Neural cell (in vitro differentiated cells): ENCODE data around the gene PHLDA2.

ENCODE experiments used
- EP300 ChIP-seq: fragments of 450-650 bp; conservative IDR thresholded peaks from 2 replicates; pipeline ENCODE4 v1.6.1; 2014; ENCODE audit warnings: antibody characterized with exemption, mild to moderate bottlenecking, moderate library complexity; ENCODE audit not compliant: poor library complexity, severe bottlenecking
- EZH2 ChIP-seq: fragments of 200-600, 300-800 bp; shearing (Covaris generic), sonication (generic); IDR thresholded peaks from 2 replicates; pipeline ENCODE4 v1.6.1; 2014; ENCODE audit warnings: antibody characterized with exemption, low read length, borderline replicate concordance, mild to moderate bottlenecking; ENCODE audit not compliant: insufficient read depth, poor library complexity, severe bottlenecking
- MXI1 ChIP-seq: fragments of 450-650 bp; conservative IDR thresholded peaks from 2 replicates; pipeline ENCODE4 v1.6.1; 2014; ENCODE audit warnings: antibody characterized with exemption, mild to moderate bottlenecking; ENCODE audit not compliant: poor library complexity, severe bottlenecking
- RAD21 ChIP-seq: fragments of 450-650 bp; conservative IDR thresholded peaks from 2 replicates; pipeline ENCODE4 v1.6.1; 2014; ENCODE audit warnings: antibody characterized with exemption, mild to moderate bottlenecking, moderate library complexity
- SMC3 ChIP-seq: fragments of 450-650 bp; conservative IDR thresholded peaks from 2 replicates; pipeline ENCODE4 v1.6.1; 2014; ENCODE audit warnings: antibody characterized with exemption, mild to moderate bottlenecking, moderate library complexity; ENCODE audit not compliant: poor library complexity
- TAF1 ChIP-seq: IDR thresholded peaks from 2 replicates; pipeline ENCODE4 v1.6.1; 2012; ENCODE audit warnings: low read depth
- TF ChIP-seq, protein P1 (sequence below): fragments of 450-650 bp; IDR thresholded peaks from 2 replicates; pipeline ENCODE4 v1.5.1; 2014; ENCODE audit warnings: antibody characterized with exemption, mild to moderate bottlenecking, moderate library complexity; ENCODE audit not compliant: poor library complexity, severe bottlenecking
- TF ChIP-seq, protein P2 (sequence below): IDR thresholded peaks from 2 replicates; pipeline ENCODE4 v1.6.1; 2012; ENCODE audit warnings: borderline replicate concordance

DNA sequence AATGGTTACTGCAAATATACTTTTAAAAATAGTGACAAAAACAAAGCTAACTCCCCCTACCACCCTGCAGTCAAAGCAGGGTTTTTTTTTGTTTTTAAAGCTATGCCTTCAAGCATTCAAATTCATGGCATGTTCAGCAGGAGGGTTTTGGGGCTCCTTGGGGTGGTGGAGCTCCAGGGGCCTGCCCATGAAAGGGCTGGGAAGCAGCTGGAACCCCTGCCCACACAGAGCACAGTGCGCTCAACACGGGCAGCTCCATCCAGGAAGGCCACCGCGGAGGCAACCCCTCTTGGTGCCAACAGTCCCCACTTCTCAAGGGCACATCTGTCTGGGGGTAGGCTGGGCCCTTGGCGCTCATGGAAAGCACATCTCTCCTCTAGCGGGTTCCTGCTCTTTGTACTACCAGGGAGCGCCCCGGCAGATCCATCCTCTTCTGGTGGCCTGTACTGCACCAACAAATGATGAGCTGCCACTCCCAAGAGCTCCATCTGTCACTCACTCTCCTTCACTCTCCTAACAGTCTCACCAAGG is 16.6 kb upstream of the PHLDA2 start:
- TF ChIP-seq, protein P1, sequence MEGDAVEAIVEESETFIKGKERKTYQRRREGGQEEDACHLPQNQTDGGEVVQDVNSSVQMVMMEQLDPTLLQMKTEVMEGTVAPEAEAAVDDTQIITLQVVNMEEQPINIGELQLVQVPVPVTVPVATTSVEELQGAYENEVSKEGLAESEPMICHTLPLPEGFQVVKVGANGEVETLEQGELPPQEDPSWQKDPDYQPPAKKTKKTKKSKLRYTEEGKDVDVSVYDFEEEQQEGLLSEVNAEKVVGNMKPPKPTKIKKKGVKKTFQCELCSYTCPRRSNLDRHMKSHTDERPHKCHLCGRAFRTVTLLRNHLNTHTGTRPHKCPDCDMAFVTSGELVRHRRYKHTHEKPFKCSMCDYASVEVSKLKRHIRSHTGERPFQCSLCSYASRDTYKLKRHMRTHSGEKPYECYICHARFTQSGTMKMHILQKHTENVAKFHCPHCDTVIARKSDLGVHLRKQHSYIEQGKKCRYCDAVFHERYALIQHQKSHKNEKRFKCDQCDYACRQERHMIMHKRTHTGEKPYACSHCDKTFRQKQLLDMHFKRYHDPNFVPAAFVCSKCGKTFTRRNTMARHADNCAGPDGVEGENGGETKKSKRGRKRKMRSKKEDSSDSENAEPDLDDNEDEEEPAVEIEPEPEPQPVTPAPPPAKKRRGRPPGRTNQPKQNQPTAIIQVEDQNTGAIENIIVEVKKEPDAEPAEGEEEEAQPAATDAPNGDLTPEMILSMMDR, result no peak
- TF ChIP-seq MXI1, result no peak
- TF ChIP-seq, protein P2, sequence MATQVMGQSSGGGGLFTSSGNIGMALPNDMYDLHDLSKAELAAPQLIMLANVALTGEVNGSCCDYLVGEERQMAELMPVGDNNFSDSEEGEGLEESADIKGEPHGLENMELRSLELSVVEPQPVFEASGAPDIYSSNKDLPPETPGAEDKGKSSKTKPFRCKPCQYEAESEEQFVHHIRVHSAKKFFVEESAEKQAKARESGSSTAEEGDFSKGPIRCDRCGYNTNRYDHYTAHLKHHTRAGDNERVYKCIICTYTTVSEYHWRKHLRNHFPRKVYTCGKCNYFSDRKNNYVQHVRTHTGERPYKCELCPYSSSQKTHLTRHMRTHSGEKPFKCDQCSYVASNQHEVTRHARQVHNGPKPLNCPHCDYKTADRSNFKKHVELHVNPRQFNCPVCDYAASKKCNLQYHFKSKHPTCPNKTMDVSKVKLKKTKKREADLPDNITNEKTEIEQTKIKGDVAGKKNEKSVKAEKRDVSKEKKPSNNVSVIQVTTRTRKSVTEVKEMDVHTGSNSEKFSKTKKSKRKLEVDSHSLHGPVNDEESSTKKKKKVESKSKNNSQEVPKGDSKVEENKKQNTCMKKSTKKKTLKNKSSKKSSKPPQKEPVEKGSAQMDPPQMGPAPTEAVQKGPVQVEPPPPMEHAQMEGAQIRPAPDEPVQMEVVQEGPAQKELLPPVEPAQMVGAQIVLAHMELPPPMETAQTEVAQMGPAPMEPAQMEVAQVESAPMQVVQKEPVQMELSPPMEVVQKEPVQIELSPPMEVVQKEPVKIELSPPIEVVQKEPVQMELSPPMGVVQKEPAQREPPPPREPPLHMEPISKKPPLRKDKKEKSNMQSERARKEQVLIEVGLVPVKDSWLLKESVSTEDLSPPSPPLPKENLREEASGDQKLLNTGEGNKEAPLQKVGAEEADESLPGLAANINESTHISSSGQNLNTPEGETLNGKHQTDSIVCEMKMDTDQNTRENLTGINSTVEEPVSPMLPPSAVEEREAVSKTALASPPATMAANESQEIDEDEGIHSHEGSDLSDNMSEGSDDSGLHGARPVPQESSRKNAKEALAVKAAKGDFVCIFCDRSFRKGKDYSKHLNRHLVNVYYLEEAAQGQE, result no peak
- TF ChIP-seq EZH2, result no peak
- TF ChIP-seq RAD21, result no peak
- no peak for TF ChIP-seq EP300
- TF ChIP-seq TAF1, result no peak
- TF ChIP-seq SMC3, result no peak
